BLaER1 treated with 17β-estradiol and CSF1 and Interleukin-3, amounts not matched to agents 10 nM and 100 nM (cell line): ENCODE results near the gene SORBS2.
"Not testable (repeated sequence)": the region's sequence is repeated elsewhere in the genome, so short reads cannot be mapped to it uniquely, and the experiment has no call there.

Source experiments
- H3K27ac ChIP-seq, 11 experiments: shearing (Covaris generic); formaldehyde crosslinking; 2 replicates each; pipeline ENCODE4 v1.8.1; 2022
- H3K27me3 ChIP-seq, 11 experiments: shearing (Covaris generic); formaldehyde crosslinking; 2 replicates each; pipeline ENCODE4 v1.8.1; 2022
- H3K36me3 ChIP-seq, 11 experiments: shearing (Covaris generic); formaldehyde crosslinking; 2 replicates each; pipeline ENCODE4 v1.8.1; 2022
- H3K4me1 ChIP-seq, 10 experiments: shearing (Covaris generic); formaldehyde crosslinking; 2 replicates each; pipeline ENCODE4 v1.8.1; 2022
- H3K4me2 ChIP-seq, 11 experiments: shearing (Covaris generic); formaldehyde crosslinking; 2 replicates each; pipeline ENCODE4 v1.8.1; 2022
- H3K4me3 ChIP-seq, 10 experiments: shearing (Covaris generic); formaldehyde crosslinking; 2 replicates each; pipeline ENCODE4 v1.8.1; 2022
- H3K9ac ChIP-seq, 11 experiments: shearing (Covaris generic); formaldehyde crosslinking; 2 replicates each; pipeline ENCODE4 v1.8.1; 2022
- H3K9me3 ChIP-seq, 11 experiments: shearing (Covaris generic); formaldehyde crosslinking; replicated peaks in 1 of 11; 2 replicates each; pipeline ENCODE4 v1.8.1; 2022
- H4K20me1 ChIP-seq, 11 experiments: shearing (Covaris generic); formaldehyde crosslinking; 2 replicates each; pipeline ENCODE4 v1.8.1; 2022
- Cebpa-rat ChIP-seq, 11 experiments: shearing (Covaris generic); IDR thresholded peaks; 2 replicates each; pipeline ENCODE4 v1.8.1; 2022

SORBS2 gene, protein sequence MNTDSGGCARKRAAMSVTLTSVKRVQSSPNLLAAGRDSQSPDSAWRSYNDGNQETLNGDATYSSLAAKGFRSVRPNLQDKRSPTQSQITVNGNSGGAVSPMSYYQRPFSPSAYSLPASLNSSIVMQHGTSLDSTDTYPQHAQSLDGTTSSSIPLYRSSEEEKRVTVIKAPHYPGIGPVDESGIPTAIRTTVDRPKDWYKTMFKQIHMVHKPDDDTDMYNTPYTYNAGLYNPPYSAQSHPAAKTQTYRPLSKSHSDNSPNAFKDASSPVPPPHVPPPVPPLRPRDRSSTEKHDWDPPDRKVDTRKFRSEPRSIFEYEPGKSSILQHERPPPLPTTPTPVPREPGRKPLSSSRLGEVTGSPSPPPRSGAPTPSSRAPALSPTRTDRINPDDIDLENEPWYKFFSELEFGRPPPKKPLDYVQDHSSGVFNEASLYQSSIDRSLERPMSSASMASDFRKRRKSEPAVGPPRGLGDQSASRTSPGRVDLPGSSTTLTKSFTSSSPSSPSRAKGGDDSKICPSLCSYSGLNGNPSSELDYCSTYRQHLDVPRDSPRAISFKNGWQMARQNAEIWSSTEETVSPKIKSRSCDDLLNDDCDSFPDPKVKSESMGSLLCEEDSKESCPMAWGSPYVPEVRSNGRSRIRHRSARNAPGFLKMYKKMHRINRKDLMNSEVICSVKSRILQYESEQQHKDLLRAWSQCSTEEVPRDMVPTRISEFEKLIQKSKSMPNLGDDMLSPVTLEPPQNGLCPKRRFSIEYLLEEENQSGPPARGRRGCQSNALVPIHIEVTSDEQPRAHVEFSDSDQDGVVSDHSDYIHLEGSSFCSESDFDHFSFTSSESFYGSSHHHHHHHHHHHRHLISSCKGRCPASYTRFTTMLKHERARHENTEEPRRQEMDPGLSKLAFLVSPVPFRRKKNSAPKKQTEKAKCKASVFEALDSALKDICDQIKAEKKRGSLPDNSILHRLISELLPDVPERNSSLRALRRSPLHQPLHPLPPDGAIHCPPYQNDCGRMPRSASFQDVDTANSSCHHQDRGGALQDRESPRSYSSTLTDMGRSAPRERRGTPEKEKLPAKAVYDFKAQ (N-terminal part only)

DNA sequence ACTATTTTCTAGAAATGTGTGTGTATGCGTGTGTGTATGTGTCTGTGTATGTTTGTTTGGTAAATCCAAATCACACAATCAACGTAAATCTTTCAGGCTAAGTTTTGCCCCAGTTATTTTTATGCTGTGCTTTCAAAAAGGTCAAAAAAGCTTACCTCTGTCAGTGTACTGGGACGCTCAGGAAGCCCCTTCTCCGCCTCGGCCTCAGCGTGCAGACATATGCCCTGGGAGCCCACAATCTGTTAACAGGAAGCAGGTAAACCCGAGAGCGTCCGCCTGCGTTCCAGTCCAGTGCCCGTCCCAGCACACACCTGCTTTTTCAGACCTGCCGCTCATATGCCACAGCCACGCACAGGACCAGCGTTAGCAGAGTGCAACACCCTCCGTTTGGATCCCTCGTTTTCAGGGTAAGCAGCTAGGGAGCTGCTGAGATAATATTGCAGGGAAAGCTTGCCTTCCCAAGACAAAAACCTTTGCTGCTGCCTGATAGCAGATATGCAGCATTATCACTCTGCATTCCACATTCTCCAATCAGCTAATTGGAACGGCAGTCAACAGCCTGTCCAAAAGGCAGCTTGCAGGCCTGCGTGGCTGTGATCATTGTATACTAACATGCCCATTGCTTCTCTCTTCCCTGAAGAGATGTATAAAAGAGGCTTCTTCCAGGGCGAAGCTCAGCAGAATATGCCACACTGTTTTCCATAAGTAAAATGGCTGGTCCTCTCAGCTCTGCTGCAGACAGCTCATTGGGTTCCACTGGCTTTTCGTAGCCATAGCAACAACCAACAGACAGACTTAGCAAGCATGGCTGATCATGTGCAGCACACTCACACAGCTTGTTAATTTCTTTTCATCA, at the start of gene SORBS2:
Gene SORBS2, minus strand, starts transcription at position 686 of the 856 bp plus-strand sequence. CDS start 121,623 bp downstream, outside the sequence.
- Histone ChIP-seq H3K4me1 (peaks cover 21 to 51% (median 33%) of the 10 kb centered on the region in 10 experiments), H3K36me3 (no peaks in the 10 kb centered on the region), H3K27me3 (peaks cover 0 to 34% (median 9%) of the 10 kb centered on the region in 11 experiments; a peak in 10 of 22 replicates), H3K4me3 (peak within 1 kb of the TSS; percentile 4 to 55 (median 50); a peak in 18 of 20 replicates), H3K9ac (peak within 1 kb of the TSS in 6 of 11 experiments; percentile 27 to 53 (median 36); a peak in 8 of 22 replicates), H4K20me1 (no peaks in the 10 kb centered on the region), H3K4me2 (peak within 1 kb of the TSS; percentile 84 to 96 (median 91)), H3K9me3 (no peaks in the 10 kb centered on the region), H3K27ac (peak within 1 kb of the TSS in 6 of 11 experiments; percentile 3 to 32 (median 28); a peak in 7 of 22 replicates)
- no peak for TF ChIP-seq Cebpa-rat (IDR thresholded peaks at IDR 0.05)

DNA sequence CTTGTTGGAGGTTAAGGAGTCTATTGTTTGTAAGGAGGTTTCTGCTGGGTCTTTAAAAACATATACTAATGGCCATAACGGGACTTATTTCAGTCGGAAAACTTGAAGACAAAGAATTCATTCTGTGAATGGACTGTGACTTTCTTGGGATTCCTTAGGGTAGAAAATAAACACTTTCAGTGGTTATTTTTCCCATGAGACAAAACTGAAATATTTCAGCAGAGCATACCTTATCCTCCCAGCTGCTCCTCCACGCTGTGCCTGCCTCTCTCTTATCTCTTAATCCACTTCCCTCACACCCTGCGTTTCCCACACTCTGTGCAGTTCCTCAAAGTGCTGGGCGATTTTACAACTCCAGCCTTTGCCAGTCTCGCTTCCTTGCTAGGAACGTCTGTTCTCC, 47.1 kb upstream of the SORBS2 start:
- H3K27me3 ChIP-seq = no peaks in the 10 kb centered on the region
- no peak overlapping the region for H3K9ac ChIP-seq
- no peak overlapping the region for H3K4me3 ChIP-seq
- TF ChIP-seq Cebpa-rat (IDR thresholded peaks at IDR 0.05) = no peak
- H3K9me3 ChIP-seq = peaks cover 11 to 22% (median 18%) of the 10 kb centered on the region in 11 experiments
- H3K36me3 ChIP-seq = 0 out of 22 replicates have a peak, but pooled peaks cover 0 to 4% (median 0%) of the 10 kb centered on the region in 11 experiments
- H3K4me1 ChIP-seq = peaks cover 0 to 15% (median 8%) of the 10 kb centered on the region in 10 experiments; a peak in 13 of 20 replicates
- peak overlapping the region; percentile 2 to 57 (median 27); a peak in 14 of 22 replicates for H3K4me2 ChIP-seq
- no peak overlapping the region for H3K27ac ChIP-seq
- no peaks in the 10 kb centered on the region for H4K20me1 ChIP-seq

DNA sequence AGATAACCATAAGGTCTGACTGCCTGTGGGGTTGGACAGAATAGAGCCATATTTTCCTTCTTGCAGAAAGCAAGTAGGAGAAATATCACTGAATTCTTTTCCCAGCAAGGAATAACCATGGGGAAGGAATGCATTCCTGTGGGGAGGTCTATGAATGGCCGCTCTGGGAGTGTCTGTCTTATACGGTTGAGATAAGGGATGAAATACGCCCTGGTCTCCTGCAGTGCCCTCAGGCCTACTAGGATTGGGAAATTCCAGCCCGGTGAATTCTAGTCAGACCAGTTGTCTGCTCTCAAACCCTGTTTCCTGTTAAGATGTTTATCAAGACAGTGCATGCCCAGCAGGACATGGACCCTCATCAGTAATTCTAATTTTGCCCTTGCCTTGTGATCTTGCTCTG, 45.6 kb upstream of the SORBS2 start:
- peaks cover 11 to 22% (median 18%) of the 10 kb centered on the region in 11 experiments for H3K9me3 ChIP-seq
- H3K27me3 ChIP-seq, H3K27ac ChIP-seq, H3K4me2 ChIP-seq, H4K20me1 ChIP-seq, H3K36me3 ChIP-seq, H3K4me3 ChIP-seq, H3K9ac ChIP-seq: not testable (repeated sequence)
- H3K4me1 ChIP-seq = peaks cover 0 to 22% (median 11%) of the 10 kb centered on the region in 10 experiments; a peak in 14 of 20 replicates

DNA sequence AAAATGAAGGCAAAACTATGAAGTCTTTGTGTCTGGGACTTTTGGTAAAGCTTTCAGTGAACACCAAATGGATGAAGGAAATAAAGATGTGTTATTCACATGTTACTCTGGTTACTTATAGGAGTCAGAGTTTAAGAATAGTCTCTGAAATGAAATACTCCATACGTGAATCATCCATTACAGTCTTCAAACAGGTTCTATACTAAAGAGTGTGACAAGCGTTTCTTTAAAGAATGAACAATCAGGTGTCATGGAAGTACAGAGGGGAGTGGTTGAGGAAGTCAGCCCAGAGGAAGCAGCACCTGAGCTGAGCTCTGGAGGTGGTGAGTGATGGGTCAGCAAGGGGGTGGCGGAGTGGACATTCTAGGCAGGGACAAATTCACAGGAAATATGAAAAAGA, 41.8 kb upstream of the SORBS2 start:
- no peaks in the 10 kb centered on the region for H3K27me3 ChIP-seq
- H4K20me1 ChIP-seq = no peaks in the 10 kb centered on the region
- no peak overlapping the region for H3K9ac ChIP-seq
- no peak overlapping the region for H3K27ac ChIP-seq
- peaks cover 29 to 46% (median 41%) of the 10 kb centered on the region in 11 experiments for H3K9me3 ChIP-seq
- no peak overlapping the region for H3K4me3 ChIP-seq
- no peak for TF ChIP-seq Cebpa-rat (IDR thresholded peaks at IDR 0.05)
- H3K36me3 ChIP-seq = 0 out of 22 replicates have a peak, but pooled peaks cover 0 to 4% (median 0%) of the 10 kb centered on the region in 11 experiments
- no peak overlapping the region for H3K4me2 ChIP-seq
- peaks cover 0 to 15% (median 4%) of the 10 kb centered on the region in 10 experiments; a peak in 11 of 20 replicates for H3K4me1 ChIP-seq

DNA sequence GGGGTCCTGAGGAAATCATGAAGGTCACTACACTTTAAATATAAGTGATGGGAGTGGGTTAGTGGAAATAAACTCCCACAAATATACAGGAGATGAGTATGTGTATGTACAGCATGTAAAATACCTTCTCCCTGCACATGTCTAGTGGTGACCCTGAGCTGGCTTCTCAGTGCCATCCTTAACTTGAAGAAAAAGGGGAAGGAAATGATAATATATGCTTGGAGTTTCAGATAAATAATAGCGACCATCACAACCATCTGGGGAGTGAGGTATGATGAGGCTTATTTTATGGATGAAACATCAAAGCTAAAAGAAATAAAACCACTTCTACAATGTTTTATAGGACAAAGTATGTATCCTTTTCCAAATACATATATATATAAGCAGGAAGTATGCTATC, 41.0 kb upstream of the SORBS2 start:
- no peaks in the 10 kb centered on the region for H3K27me3 ChIP-seq
- H3K36me3 ChIP-seq = 0 out of 22 replicates have a peak, but pooled peaks cover 0 to 2% (median 0%) of the 10 kb centered on the region in 11 experiments
- TF ChIP-seq Cebpa-rat (IDR thresholded peaks at IDR 0.05) = no peak
- no peak overlapping the region for H3K27ac ChIP-seq
- peaks cover 0 to 12% (median 2%) of the 10 kb centered on the region in 10 experiments; a peak in 5 of 20 replicates for H3K4me1 ChIP-seq
- H3K9me3 ChIP-seq = peaks cover 24 to 40% (median 36%) of the 10 kb centered on the region in 11 experiments
- no peak overlapping the region for H3K4me3 ChIP-seq
- peak overlapping the region in 2 of 11 experiments; percentile 16 to 26; a peak in 3 of 22 replicates for H3K4me2 ChIP-seq
- no peaks in the 10 kb centered on the region for H4K20me1 ChIP-seq
- no peak overlapping the region for H3K9ac ChIP-seq

DNA sequence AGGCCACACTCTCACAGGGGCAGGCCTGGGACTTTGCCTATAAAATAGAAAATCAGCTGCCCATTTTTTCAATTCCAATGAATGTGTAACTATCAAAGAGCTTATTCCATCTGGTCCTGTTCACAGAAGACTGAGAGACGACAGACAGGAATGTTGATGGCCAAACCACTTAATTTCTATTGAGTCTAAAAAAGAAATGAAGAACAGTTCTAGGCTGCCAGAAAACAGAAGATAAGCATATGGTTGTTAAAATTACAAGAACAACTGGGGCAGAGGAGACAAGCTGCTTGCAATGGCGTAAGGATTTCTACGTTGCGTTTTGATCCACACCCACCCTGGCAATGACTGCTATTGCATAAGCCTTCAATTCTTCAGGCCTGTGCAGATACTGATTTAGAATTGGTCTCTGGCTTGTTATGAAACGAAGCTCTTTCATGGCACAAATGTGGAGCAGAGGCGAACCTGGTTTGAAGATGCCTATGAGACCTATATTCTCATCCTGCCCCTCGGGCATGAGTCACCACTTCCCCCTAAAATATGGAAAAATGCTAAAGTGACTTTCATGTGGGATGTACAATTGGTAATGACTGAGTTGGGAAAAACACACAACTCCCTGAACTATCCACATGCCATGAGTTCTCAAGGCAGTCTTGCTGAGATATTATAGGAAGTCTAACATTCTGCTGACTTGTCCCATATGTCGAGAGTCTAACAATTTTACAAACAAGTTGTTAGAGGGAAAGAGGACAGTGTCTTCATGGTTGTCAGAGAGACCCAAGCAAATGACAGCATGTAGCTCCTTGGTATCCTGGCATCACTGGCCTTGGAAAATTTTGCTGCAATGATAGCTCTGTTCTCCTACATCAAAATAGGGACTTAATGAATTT, 37.9 kb upstream of the SORBS2 start:
- H3K36me3 ChIP-seq = no peaks in the 10 kb centered on the region
- no peak overlapping the region for H3K4me3 ChIP-seq
- H3K4me2 ChIP-seq = no peak overlapping the region
- H4K20me1 ChIP-seq = no peaks in the 10 kb centered on the region
- no peak for TF ChIP-seq Cebpa-rat (IDR thresholded peaks at IDR 0.05)
- H3K9ac ChIP-seq = no peak overlapping the region
- H3K9me3 ChIP-seq = peaks cover 19 to 38% (median 27%) of the 10 kb centered on the region in 11 experiments
- H3K4me1 ChIP-seq = peaks cover 0 to 7% (median 2%) of the 10 kb centered on the region in 10 experiments; a peak in 5 of 20 replicates
- H3K27me3 ChIP-seq = no peaks in the 10 kb centered on the region
- H3K27ac ChIP-seq = no peak overlapping the region

DNA sequence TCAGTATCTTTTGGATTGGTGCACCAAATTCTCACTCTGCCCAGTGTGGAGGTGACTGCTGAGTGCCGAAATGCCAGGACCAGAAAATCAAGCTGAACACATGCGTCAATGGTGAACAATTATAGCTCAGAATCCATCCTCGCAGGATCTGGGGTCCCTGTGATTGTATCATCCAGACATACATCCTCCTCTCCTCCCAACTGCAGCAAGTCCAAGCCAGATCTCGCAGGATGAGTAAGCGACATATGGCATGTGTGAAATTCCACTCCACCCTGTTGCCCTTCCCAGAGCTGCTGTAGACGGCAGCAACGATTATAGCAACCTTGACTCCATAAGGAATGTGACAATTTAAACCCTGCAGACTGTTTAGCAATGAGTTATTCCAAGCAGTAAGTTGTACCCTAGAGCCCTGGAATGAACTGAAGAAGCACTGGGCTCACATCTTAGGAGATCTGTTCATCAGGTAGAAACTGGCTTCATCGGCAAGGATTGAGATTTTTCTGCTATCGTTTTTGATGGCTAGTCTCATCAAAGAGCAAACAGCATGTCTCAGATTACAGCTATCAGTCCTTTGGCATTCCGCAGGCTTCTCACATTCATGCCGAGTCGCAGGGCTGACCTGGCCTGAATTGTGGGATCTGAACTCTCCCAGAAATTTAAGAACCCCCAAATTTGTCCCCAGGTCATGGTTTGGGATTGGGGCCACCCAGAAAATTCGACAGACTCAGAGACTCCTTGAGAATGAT, 35.5 kb upstream of the SORBS2 start:
- no peak for TF ChIP-seq Cebpa-rat (IDR thresholded peaks at IDR 0.05)
- no peak overlapping the region for H3K4me2 ChIP-seq

More for the DNA sequence above, 35.5 kb upstream of the SORBS2 start:
- no peak overlapping the region for H3K9ac ChIP-seq
- peaks cover 19 to 38% (median 27%) of the 10 kb centered on the region in 11 experiments for H3K9me3 ChIP-seq
- no peaks in the 10 kb centered on the region for H3K27me3 ChIP-seq
- no peak overlapping the region for H3K27ac ChIP-seq
- no peaks in the 10 kb centered on the region for H3K4me1 ChIP-seq
- no peaks in the 10 kb centered on the region for H3K36me3 ChIP-seq
- H3K4me3 ChIP-seq = no peak overlapping the region
- H4K20me1 ChIP-seq = no peaks in the 10 kb centered on the region
